IPS DF 6.9 (cell line): ENCODE data around the gene HECTD4.
"Not testable (repeated sequence)": the region's sequence is repeated elsewhere in the genome, so short reads cannot be mapped to it uniquely, and the experiment has no call there.

Experiments used
- DNase-seq: peaks from one replicate; pipeline ENCODE4 v3.0.0-alpha.2; 2013; ENCODE audit warnings: low read depth, low spot score
- H3K27ac ChIP-seq: one replicate; pipeline ENCODE4 v1.5.1; 2013; ENCODE audit warnings: low read length, control low read depth
- H3K27me3 ChIP-seq: 2 replicates; pipeline ENCODE4 v1.6.1; 2013; ENCODE audit warnings: mild to moderate bottlenecking, low read length; ENCODE audit not compliant: control insufficient read depth, insufficient read depth
- H3K36me3 ChIP-seq: 2 replicates; pipeline ENCODE4 v1.6.1; 2013; ENCODE audit warnings: low read length; ENCODE audit not compliant: control insufficient read depth, insufficient read depth
- H3K4me1 ChIP-seq: 2 replicates; pipeline ENCODE4 v1.6.1; 2013; ENCODE audit warnings: low read length; ENCODE audit not compliant: control insufficient read depth, insufficient read depth
- H3K4me3 ChIP-seq: 2 replicates; pipeline ENCODE4 v1.5.1; 2013; ENCODE audit warnings: mild to moderate bottlenecking, low read length
- H3K9me3 ChIP-seq: 2 replicates; pipeline ENCODE4 v1.6.1; 2013; ENCODE audit warnings: low read length, inconsistent platforms; ENCODE audit not compliant: control insufficient read depth, insufficient read depth
- WGBS: extraction: QIAGEN DNeasy Blood & Tissue Kit; methylation state at CpG from one replicate; pipeline ENCODE4 v1.1.7; 2013; ENCODE audit warnings: mixed read lengths, missing lambda C conversion rate; ENCODE audit not compliant: insufficient read length, insufficient coverage; 5-methylcytosine and 5-hydroxymethylcytosine counted together

The HECTD4 gene

DNA sequence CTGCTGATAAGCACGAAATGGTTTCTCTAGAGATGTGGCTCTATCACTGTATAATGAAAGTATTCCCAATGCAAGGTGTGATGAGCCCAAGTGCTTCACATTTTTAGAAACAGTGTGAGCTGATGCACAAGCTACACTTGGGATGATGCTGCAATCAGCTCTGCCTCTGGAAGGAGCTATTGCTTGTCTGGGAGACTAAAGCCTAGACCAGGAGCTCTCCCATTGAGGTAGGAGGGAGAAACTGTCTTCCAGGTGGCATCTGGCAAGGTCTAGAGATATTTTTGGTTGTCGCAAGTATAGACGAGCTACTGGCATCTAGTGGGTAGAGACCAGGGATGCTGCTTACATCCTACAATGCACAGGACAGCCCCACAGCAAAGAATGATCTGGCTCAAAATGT is 42.0 kb downstream of the HECTD4 start:
- H3K36me3 ChIP-seq: no peaks in the 10 kb centered on the region

DNA sequence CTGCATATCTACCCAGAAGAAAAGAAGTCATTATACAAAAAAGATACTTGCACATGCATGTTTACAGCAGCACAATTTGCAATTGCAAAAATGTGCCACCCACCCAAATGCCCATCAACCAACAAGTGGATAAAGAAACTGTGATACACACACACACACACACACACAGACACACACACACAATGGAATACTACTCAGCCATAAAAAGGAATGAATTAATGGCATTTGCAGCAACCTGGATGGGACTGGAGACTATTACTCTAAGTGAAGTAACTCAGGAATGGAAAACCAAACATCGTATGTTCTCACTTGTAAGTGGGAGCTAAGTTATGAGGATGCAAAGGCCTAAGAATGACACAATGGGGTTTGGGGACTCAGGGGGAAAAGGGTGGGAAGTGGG is 47.2 kb downstream of the HECTD4 start:
- no CpG with 5 or more reads among the region's 1 CpG for WGBS
- not testable (repeated sequence) for H3K4me3 ChIP-seq, H3K27me3 ChIP-seq, H3K27ac ChIP-seq, H3K36me3 ChIP-seq, DNase-seq, H3K4me1 ChIP-seq, H3K9me3 ChIP-seq

More for the DNA sequence above, 42.0 kb downstream of the HECTD4 start:
- no CpG with 5 or more reads among the region's 3 CpGs for WGBS
- no peak for DNase-seq
- H3K27me3 ChIP-seq: no peaks in the 10 kb centered on the region
- H3K4me1 ChIP-seq: no peaks in the 10 kb centered on the region
- H3K27ac ChIP-seq: no peak overlapping the region
- no peaks in the 10 kb centered on the region for H3K9me3 ChIP-seq
- H3K4me3 ChIP-seq: no peak overlapping the region

DNA sequence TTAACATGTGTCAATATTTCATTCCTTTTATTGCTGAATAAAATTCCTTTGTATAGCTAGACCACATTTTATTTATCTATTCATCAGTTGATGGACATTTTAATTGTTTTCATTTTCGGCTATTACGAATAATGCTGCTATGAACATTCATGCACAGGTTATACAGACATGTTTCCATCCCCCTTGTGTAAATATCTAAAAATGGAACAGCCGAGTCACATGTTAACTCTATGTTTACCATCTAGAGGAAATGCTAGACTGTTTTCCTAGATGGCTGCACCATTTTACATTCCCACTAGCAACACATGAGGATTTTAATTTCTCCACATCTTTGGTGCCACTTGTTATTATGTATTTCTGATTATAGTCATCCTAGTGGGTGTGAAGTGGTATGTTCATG is 49.2 kb downstream of the HECTD4 start:
- no peaks in the 10 kb centered on the region for H3K36me3 ChIP-seq
- H3K4me3 ChIP-seq: no peak overlapping the region
- no peaks in the 10 kb centered on the region for H3K4me1 ChIP-seq
- H3K9me3 ChIP-seq: no peaks in the 10 kb centered on the region
- WGBS: no CpG with 5 or more reads among the region's 3 CpGs
- no peak overlapping the region for H3K27ac ChIP-seq
- no peaks in the 10 kb centered on the region for H3K27me3 ChIP-seq
- no peak for DNase-seq

DNA sequence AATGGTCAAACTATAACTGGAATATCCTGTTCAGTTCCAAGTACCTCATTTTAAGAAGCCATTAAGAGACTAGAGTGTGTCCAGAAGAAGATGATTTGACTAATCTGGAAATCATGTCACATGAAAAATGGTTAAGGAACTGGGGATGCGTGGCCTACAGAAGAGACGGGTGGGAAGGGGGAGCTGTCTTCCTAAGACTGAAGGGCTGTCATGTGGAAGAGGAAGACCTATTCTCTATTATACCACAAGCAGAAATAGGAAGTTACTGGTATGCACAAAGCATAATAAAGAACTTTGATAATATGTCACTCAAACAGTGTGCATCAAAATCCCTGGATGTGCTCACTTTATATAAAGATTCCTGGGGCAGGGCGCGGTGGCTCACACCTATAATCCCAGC is 50.3 kb downstream of the HECTD4 start:
- Histone ChIP-seq H3K27me3 (no peaks in the 10 kb centered on the region), H3K9me3 (no peaks in the 10 kb centered on the region), H3K36me3 (no peaks in the 10 kb centered on the region), H3K4me1 (no peaks in the 10 kb centered on the region), H3K27ac (no peak overlapping the region), H3K4me3 (no peak overlapping the region)
- DNase-seq: no peak
- no CpG with 5 or more reads among the region's 4 CpGs for WGBS

DNA sequence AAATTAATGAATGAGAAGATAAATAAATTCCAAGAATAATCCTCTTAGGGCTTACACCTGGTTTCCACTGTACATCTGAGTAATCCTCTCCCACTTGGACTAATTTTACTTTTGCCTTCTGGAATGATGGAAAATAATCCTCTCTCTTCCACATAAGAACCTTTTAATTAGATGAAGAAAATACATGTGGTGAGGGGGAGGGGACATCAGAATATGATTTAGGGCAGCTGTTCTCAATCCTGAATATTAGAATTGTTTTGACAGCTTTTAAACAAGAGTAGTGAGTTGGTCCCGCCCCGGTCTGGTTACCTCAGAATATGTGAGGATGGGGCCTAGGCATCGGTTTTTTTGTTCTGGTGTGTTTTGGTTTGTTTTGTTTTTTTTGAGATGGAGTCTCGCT is 51.5 kb downstream of the HECTD4 start:
- Histone ChIP-seq H3K4me3 (no peak overlapping the region), H3K9me3 (no peaks in the 10 kb centered on the region), H3K4me1 (no peaks in the 10 kb centered on the region), H3K27ac (no peak overlapping the region), H3K27me3 (no peaks in the 10 kb centered on the region), H3K36me3 (no peaks in the 10 kb centered on the region)
- DNase-seq: no peak
- no CpG with 5 or more reads among the region's 4 CpGs for WGBS

DNA sequence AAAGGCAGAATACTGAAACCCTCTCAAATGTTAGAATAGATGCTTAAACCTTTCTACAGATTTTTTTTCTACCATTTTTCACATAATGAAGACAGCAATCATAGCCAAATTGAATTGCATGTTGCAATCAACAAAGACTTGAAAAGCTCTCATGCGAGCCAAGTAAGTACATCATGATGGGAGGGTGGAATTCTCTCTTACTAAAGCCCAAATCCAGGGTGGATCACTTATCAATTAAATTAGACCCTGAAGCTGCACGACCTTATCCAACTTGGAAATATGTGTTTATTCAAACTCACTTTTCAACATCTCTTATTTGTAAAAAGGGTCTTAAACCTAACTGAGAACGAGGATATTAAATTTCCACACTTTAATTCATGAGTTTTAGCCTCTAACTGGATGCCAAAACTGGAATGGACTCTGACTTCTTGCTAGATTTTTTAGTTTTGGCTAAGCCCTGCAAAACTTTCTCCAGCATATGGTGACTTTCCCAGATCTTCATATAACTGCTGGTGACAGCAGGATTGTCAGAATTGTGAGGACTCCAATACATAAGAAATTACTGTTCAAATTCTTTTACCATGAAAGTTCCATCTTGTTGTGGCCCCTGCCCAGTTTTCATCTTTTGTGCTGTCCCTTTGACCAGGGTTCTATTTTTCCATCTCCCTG is 53.6 kb downstream of the HECTD4 start:
- no peak overlapping the region for H3K27ac ChIP-seq
- H3K36me3 ChIP-seq: no peaks in the 10 kb centered on the region
- no CpG with 5 or more reads among the region's 3 CpGs for WGBS
- DNase-seq: no peak
- H3K4me3 ChIP-seq: no peak overlapping the region
- H3K27me3 ChIP-seq: no peaks in the 10 kb centered on the region
- H3K4me1 ChIP-seq: no peaks in the 10 kb centered on the region
- no peaks in the 10 kb centered on the region for H3K9me3 ChIP-seq

DNA sequence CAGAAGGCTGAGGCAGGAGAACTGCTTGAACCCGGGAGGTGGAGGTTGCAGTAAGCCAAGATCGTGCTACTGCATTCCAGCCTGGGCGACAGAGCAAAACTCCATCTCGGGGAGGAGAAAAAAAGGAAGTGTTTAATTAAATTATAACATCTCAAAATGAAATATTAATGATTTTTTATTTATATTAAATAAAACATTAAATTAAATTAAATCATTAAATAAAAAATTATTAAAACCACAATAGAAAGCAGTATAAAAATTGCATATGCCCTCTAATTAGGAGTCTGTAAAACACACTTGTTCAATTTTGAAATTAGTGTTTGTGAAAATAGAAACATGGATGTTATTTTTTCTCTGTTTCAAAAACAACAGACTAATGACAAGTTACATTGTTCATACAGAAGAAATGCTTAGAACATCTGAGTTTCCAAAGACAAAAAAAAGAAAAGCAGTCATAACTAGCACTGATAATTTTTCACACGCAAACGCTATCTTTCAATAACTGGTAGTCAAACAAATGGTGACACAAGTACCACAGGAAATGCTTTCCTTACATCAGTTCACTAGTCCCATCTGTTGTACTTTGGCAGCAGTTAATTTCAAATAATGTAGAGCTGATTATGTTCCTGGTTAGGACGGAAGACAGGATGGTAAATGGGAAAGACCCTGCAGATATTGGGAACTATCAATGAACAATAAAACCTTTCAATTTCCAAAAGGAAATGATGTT is 54.9 kb downstream of the HECTD4 start:
- Histone ChIP-seq H3K4me3 (no peak overlapping the region), H3K4me1 (no peaks in the 10 kb centered on the region), H3K36me3 (no peaks in the 10 kb centered on the region), H3K27ac (no peak overlapping the region), H3K27me3 (no peaks in the 10 kb centered on the region), H3K9me3 (no peaks in the 10 kb centered on the region)
- no peak for DNase-seq
- no CpG with 5 or more reads among the region's 7 CpGs for WGBS

DNA sequence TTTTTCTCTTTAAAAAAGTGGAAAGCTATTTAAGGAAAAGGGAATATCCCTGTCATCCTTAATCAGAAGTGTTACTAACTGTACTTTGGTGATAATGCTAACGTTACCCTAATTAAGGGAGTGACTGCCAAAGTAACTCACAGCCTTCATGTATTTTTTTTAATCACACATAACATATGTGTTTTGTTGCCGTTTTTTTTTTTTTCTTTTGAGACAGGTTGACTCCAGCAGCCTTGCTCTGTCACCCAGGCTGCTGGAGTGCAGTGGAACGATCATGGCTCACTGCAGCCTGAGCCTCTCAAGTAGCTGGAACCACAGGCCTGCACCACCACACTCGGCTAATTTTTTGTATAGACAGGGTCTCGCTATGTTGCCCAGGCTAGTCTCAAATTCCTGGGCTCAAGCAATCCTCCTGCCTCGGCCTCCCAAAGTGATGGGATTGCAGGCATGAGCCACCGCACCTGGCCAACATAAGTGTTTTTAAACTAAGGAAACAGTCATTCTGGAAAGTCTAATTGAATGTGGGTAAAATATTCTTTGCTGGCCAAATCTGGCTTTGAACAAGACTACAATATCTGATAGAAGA is 56.5 kb downstream of the HECTD4 start:
- no peaks in the 10 kb centered on the region for H3K27me3 ChIP-seq
- H3K9me3 ChIP-seq: no peaks in the 10 kb centered on the region
- no peak overlapping the region for H3K4me3 ChIP-seq
- DNase-seq: no peak
- H3K4me1 ChIP-seq: peaks cover 1% of the 10 kb centered on the region; the same call in 1 of the 2 replicates
- no peaks in the 10 kb centered on the region for H3K36me3 ChIP-seq
- no peak overlapping the region for H3K27ac ChIP-seq
- WGBS: no CpG with 5 or more reads among the region's 7 CpGs

DNA sequence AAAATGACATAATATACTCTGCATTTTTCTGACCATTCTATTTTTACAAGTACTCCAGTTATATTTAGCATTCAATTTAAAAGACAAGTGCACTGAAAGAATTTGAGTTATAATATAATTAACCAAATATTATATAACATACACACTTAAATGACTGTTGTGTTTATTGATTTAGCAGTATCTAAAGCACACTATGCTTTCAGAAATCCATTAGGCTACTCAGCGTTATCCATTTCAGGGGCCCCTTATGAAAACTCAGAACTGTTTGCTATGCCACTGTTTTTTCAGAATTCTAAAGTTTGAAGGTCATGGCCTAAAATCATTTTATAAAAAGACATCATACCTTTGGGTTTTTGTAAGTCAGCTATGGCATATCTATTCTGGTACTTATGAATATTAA is 57.1 kb downstream of the HECTD4 start:
- Histone ChIP-seq H3K4me1 (peaks cover 1% of the 10 kb centered on the region; the same call in 1 of the 2 replicates), H3K36me3 (no peaks in the 10 kb centered on the region), H3K27ac (no peak overlapping the region), H3K9me3 (no peaks in the 10 kb centered on the region), H3K27me3 (no peaks in the 10 kb centered on the region), H3K4me3 (no peak overlapping the region)
- DNase-seq: no peak
- no CpG with 5 or more reads among the region's 1 CpG for WGBS

DNA sequence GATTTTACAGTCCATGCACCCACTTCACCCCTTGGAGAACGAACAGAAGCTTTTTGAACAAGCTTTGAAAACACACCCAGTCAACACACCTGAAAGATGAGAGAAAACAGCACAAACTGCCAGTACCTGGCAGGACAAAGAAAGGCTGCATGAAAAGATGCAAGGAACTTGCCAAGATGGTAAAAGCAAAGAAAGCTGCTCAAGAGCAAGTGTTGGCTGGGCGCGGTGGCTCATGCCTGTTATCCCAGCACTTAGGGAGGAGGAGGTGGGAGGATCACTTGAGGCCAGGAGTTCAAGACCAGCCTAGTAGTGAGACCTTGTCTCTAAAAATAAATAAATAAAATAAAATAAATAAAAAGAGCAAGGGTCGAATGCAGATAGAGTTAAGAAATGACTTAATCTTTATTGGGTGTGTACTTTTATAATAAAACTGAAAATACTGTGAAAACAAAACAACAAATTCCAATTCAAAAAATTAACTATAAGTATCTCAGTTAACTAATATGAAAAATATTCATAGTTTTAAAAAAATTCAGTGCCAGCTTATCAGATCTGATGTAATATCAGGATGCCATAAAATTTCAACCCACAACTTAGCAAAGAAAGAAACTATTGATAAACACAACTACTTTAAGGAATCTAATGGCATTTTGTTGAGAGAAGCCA is 59.2 kb downstream of the HECTD4 start:
- no peaks in the 10 kb centered on the region for H3K9me3 ChIP-seq
- no peak overlapping the region for H3K4me3 ChIP-seq
- WGBS: no CpG with 5 or more reads among the region's 4 CpGs
- H3K27ac ChIP-seq: no peak overlapping the region
- H3K27me3 ChIP-seq: no peaks in the 10 kb centered on the region
- peaks cover 1% of the 10 kb centered on the region; the same call in 1 of the 2 replicates for H3K4me1 ChIP-seq
- no peak for DNase-seq
- H3K36me3 ChIP-seq: no peaks in the 10 kb centered on the region
